Kidney glomerular epithelial cell (primary cell): ENCODE data around the gene NOL4.
"Not testable (repeated sequence)": the region's sequence is repeated elsewhere in the genome, so short reads cannot be mapped to it uniquely, and the experiment has no call there.

ENCODE experiments used
- DNase-seq: peaks from one replicate; lab custom pipeline; 2025; lab: John Stamatoyannopoulos, UW

The NOL4 gene, protein sequence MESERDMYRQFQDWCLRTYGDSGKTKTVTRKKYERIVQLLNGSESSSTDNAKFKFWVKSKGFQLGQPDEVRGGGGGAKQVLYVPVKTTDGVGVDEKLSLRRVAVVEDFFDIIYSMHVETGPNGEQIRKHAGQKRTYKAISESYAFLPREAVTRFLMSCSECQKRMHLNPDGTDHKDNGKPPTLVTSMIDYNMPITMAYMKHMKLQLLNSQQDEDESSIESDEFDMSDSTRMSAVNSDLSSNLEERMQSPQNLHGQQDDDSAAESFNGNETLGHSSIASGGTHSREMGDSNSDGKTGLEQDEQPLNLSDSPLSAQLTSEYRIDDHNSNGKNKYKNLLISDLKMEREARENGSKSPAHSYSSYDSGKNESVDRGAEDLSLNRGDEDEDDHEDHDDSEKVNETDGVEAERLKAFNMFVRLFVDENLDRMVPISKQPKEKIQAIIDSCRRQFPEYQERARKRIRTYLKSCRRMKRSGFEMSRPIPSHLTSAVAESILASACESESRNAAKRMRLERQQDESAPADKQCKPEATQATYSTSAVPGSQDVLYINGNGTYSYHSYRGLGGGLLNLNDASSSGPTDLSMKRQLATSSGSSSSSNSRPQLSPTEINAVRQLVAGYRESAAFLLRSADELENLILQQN

DNA sequence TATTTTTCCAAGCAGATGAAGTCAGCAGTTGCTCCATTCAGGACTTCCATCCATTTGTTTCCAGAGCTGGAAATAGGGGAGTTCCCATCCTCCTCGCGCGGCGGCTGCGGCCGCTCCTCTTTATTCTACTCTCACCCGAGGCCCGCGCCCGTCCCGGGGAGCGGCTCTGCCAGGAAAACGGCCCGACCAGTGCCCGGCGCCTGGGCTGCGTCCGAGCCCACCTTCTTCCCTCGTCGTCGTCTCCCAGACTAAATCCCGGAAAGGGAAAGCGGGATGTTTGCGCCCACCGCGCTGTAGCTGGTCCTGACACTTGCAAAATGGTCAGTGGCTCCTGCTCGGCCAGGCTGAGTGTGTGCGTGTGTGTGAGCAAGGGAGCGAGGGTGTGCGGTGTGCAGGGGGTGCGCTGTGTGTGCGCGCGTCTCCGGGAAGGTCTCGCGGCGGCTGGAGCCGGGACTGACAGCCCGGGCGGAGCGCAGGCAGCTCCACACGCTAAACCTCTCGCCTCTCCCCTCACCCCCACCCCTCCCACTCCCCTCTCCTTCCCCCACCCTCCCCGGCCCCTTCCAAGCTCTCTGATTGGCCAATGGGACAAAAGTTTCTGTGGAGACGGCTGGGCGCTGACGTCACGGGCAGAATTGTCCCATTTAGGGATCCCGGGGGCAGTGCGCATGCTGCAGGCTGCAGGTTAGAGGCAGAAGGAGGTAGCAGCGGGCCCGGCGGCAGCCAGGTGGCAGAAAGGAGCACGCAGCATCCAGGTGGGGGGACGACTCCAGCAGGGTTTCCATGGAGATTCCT lies at the start of gene NOL4:
Gene NOL4 (minus strand): TSS at position 491 of the 795 bp plus-strand sequence. CDS start 1,660 bp downstream, outside the sequence.
- DNase-seq = peak; percentile 45

DNA sequence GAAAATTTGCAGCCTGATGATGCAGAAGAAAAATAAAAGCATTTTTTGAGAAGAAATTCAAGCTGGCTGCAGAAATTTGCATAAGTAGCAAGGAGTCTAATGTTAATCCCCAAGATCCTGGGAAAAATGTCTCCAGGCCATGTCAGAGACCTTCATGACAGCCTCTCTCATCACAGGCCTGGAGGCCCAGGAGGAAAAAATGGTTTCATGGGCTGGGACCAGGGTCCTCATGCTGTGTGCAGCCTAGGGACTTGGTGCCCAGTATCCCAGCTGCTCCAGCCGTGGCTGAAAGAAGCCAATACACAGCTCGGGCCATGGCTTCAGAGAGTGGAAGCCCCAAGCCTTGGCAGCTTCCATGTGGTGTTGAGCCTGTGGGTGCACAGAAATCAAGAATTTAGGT lies 41.3 kb upstream of the NOL4 start:
- not testable (repeated sequence) for DNase-seq

DNA sequence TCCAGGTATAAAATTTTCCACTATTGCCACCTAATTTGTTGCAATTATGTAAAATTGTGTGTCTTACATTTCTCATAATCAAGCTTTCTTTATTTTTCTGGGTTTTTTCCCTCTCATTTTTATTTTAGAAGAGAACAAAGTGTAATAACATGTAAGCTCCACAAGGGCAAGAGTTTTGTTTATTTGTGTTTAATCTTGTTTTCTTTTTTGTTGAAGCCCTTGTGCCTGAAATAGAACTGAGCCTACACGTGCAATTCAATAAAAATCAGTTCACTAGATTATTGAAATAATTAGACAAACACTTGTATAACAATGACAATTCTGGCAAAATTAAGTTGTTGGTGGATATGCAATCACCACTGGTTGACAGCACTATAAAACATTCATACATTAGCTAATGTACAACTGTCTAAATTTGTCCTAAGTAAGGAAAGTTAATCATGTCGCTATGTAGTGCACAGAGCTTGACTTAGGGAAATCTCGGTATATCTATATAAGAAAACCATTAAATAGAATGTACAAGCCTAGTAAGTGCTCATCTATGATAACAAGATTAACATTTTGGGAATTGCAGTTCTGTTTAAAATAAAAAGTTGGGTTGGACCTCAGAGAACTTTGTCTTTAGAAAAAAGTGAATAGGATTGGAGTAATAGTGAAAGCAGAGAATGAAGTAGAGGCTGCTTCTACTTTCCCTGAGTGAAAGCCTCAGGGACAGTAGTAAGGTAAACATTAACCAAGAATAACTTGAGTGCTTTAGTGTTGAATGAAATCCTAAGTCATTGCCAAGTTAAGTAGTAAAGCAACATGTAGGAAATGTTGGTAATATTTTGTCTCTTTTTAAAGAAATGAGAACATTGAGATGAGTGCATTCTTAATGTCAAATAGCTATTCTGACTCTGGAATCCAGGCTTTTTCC lies 37.4 kb upstream of the NOL4 start:
- peak; percentile 38 for DNase-seq

DNA sequence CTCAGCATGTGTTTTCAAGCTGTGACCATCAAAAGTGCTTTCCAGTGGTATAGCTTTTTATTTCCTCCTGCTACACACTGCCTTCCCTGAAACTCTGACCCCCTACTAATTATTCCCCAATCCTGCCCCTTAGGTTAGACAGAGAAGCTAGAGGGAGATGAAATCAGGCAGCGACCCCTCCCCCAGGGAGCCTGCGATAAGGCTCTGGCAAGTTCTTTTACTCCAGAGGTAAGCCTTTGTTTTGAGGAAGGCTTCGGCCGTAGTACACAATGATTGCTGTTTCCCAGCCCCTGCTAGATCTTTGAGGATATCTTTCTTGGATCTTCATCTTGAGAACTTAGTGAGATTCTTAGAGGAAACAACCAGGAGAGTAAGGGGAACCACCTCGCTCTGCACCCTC lies 33.5 kb upstream of the NOL4 start:
- no peak for DNase-seq

DNA sequence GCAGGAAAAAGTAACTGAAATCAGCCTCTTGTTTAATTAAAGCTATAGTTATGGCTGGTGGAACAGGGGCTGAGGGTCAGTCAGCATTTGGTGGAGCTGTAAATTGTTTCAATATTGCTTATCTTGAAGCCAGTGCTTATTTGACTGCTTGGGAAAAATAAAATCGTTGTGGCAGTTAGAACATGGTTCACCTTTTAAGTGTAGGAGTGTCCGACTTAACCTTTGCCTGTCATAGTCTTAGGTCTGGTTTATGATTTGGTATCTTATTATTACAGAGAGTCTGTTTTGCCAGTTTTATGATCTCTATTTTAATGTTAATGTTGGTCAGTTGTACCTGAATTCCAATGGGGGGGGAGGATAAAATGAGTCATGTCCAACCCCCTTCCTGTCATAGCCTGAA lies 27.2 kb upstream of the NOL4 start:
- no peak for DNase-seq

DNA sequence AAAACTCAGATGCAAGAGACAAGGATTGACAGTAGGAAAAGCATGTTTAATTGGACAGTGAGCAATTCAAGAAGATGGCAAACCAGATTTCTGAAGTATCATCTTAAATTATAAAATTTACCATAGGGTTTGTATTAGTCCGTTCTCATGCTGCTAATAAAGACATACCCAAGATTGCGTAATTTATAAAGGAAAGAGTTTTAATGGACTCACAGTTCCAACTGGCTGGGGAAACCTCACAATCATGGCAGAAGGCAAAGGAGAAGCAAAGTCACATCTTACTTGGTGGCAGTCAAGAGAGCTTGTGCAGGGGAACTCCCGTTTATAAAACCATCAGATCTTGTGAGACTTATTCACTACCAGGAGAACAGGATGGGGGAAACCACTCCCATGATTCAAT lies 24.0 kb upstream of the NOL4 start:
- DNase-seq = no peak

DNA sequence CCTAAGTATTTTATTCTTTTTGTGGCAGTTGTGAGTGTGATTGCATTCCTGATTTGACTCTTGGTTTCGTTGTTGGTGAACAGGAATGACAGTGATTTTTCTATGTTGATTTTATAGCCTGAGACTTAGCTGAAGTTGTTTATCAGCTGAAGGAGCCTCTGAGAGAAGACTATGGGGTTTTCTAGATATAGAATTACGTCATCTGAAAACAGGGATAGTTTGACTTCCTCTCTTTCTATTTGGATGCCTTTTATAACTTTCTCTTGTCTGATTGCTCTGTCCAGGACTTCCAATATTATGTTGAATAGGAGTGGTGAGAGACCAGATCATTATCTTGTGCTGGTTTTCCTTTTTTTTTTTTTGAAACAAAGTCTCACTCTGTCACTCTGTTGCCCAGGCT lies 18.0 kb upstream of the NOL4 start:
- no peak for DNase-seq

DNA sequence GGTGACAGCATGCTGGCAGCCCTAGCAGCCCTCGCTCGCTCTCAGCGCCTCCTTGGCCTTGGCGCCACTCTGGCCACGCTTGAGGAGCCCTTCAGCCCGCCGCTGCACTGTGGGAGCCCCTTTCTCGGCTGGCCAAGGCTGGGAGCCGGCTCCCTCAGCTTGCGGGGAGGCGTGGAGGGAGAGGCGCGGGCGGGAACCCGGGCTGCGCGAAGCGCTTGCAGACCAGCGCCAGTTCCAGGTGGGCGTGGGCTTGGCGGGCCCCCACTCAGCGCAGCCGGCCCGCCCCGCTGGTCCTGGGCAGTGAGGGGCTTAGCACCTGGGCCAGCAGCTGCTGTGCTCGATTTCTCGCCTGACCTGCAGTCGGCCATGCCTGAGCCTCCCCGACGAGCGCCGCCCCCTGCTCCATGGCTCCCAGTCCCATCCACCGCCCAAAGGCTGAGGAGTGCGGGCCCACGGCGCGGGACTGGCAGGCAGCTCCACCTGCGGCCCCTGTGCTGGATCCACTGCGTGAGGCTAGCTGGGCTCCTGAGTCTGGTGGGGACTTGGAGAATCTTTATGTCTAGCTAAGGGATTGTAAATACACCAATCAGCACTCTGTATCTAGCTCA lies 9.2 kb upstream of the NOL4 start:
- DNase-seq = not testable (repeated sequence)

DNA sequence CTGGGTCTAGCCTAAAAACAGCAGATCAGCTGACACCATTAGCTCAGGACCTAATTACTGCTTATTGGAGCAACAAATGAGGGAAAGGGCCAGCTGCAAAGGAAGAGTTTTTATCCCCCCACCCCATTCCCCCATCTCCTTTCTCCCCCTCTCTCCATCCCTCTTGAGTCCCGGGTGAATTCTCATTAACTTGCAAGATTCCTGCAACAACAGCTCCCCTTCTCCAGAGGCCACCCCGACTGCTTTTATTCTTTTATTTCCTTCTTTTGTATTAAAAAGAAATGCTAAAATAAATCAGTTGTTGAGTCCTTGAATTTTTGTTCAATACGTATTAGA lies 473 bp upstream of the NOL4 start:
- DNase-seq = no peak

DNA sequence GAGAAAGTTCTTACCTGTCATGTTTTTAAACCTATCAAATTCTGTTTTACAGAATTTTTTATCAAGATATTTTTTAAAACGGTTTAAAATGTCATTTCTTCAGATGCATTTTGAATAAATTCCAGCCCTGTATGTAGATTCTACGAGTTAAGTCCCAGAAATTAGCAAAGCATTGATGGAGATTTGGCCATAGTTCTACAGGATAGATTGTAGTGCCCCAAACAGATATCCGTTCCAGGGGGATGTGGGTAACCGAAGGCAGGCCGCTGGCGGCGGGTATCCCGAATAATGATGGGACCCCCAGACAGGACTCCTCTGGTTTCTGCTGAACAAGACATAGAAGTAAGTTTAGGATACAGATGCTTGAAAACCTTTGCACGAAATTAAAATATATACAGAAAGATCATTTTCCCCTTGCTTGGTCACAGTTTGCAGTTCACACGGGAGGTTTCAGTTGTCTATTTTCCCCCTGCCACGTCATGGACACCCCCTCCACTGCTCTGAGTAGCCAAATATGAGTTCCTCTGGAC lies 755 bp downstream of the NOL4 start:
- DNase-seq = no peak

DNA sequence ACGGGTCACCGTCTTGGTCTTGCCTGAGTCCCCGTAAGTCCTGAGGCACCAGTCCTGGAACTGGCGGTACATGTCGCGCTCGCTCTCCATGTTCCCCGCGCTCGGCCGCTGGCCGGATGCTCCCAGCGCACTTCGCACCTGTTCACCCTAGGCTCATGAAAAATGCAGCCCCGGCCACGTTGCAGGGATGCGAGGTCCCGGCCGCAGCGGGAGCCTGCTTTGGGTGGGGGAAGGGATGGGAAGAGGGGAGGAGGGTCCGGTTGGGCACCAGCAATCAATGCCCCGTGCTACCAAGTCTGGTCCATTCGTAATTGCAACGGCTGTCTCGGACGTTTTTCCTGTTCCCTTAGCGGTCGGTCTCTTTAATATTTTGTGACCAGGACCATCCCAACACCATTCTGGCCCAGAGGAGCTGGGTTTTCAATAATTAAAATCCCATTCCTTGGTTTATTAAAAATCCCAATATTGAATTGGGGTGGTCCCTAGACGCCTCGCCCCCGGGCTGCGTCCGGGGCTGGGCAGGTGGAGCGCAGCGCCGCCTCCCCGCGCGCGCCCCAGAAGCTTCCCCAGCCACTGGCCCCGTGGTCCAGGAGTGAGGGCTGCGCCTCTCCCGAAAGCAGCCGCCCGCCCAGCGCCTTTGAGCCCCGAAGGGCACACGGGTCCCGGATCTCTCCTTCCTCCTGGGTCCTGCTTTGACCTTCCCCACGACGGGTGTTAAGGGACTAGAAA lies 1.4 kb downstream of the NOL4 start:
- no peak for DNase-seq

DNA sequence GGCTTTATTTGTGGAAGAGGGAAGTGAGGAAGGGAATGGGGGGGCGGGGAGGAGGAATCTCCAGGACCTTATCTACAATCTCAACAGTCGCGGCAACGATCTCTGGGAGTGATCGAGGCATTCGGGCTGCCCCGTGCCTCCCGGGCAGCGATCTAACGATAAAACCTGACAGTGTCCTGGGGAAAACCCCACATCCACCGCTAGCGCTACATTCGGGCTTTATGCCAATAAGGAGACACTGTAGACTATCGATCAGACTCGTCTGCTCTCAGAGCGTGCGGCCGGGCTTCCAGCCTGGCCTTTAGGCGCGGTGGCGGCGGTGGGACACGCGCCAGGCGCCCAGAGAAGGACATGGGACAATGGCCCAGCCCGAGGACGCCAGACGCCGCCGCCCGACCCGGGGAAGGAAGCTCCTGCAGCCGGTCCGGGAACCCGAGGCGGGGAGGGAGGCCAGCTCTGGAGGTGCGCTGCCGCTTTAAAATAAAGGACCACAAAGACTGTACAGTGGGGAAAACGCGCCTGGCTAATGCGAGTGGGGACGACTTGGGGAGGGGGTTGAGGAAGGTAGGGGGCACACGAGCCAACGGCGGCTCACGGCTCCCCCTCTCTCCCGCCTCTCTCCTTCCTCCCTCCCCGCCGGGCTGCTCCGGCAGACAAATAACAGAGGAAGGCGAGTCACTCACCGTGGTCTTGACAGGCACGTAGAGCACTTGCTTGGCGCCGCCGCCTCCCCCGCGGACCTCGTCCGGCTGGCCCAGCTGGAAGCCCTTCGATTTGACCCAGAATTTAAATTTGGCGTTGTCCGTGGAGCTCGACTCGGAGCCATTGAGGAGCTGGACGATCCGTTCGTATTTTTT lies 2.2 kb downstream of the NOL4 start:
- peak; percentile 2 for DNase-seq

DNA sequence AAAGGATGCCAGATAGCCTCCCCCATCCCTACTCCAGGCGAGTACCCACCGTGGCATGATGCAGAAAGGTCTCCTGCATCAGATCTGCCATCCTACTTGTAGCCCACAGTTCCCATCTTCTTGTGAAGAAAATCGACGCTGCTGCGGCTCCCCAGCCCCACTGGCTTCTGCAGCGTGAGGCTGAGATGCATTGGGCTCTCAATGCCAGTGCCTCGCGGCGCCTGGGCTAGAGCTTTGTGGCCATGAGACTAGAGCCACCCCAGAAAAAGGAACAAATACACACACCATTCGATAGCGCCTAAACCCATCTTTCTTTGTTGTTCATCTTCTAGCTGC lies 2.8 kb downstream of the NOL4 start:
- DNase-seq = no peak

DNA sequence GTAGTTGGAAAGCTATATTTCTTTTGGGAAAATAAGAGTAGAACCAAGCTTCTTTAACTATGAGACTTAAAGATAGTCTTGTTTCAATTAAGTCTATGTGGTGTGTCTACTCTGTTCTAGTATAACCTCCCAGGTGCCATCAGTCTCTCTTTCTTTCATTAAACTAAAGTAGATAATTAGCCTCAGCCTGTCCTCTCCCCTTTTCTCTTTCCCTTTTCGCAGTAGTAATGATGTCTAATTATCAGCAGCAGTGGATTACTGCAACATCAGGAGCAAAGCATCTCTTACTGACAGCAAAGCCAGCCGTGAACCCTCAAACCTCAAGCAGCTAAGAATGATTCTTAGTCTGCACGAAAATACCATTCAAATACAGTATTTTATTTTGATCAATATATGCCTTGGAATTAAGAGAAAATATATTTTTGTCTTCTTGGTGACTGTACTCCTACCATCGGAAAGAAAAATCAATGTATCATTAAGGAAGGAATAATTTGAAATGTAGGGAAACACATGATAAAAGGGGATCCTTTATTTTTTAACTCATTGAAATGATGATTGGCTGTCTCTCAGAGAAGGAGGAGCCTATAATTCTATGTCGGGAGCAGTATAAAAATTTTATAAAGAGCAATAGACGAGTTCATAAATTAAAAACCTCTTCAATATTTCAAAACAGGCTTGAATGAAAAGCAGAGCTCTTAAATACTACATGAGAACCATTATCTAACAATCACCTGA lies 4.5 kb downstream of the NOL4 start:
- no peak for DNase-seq

DNA sequence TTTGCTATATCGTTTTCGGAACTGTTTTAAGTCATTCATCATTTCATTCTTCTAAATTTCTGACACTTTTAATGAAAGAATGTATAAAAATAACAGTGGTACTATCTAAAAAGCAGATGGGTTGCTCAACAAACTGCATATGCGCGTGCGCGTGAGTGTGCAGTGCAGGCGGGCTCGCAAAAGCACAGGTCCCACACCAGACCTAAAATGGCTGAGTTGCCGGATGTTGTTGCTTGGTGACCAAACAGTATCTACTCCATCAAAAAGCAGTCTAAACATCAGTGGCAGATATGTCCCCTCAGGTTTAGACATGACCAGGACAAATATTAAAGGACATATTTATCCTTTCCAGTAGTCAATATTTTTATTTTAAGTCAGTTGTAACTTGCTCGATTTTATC lies 5.1 kb downstream of the NOL4 start:
- DNase-seq = no peak

DNA sequence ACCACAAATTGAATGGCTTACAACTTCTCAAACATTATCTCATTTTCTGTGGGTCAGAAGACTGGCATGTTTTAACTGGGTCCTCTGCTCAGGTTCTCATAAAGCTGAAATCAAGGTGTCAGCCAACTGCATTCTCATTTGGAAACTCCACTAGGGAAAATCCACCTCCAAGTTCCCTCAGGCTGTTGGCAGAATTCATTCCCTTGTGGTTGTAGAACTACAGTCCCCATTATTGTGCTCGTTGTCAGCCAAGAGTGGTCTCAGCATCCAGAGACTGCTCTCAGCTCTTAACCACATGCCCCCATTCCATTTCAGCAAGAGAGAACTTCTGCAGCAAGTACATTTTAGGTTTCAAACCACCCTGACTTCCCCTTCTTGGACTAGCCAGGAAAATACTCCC lies 12.2 kb downstream of the NOL4 start:
- no peak for DNase-seq

DNA sequence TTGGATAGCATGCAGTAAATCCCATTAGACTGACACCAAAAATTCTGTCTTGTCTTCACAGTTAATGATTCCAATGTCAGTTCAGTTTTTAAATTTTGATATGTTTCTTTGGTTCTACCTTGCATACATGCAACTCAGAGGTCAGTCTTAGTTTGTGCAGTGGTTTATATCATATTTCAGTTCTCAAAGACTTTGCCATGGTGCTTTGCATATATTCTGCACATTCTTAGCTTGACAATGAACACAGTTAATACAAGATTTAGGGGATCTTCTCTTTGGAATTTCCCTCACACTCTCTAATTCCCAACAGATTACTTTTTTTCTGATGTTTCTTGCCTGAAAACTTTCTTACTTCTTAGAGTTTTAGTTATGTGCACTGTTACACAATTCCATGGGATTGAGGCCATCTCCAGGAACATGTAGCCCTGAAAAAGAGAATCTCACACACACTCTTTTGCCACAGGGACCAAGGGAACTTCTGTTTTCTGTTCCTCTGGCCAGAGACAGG lies 17.3 kb downstream of the NOL4 start:
- DNase-seq = no peak

DNA sequence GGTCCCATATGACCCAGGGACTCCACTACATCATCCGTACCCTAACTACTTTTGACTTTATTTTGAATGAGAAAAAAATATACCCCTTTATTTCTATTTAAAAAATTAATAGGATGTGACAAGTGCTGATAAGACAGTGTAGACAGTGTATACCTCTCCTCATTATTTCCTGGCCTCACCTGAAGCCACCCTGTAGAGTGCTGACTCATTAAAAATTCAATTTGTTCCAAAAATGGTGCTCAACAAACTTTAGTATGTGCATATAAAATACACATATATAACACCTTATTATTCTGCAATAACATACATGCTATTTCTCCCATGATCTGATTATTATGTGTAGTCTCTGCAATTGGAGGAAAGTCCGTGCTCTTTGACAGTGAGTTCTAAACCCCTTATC lies 20.8 kb downstream of the NOL4 start:
- DNase-seq = no peak

DNA sequence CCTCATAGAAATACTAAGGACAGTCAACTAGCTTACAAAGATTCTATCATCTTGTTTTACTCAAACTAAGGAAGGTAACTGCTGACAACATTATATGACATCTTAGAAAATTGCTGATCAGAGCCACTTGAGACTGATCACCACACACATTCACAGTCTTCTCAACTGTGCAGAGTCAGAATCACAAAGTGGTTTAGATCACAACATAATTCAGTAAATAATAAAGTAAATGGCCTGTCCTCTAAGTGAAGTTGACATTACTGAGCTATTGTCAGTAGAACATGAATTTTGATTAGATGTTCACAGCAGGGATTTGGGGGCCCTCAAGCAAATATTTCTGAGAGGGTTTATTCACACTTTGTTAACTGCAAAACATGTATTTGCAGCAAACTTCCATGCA lies 28.5 kb downstream of the NOL4 start:
- no peak for DNase-seq
